H9 (cell line): ENCODE results near the gene TMEM183A. TPM values are rescaled to one million over a fixed set of nuclear protein-coding genes. Genes with fewer than 3 reads are reported as not detected.

ENCODE experiments used
- DNase-seq: peaks from one replicate; pipeline ENCODE4 v3.0.0-alpha.2; 2017
- H2AFZ ChIP-seq: one replicate; pipeline ENCODE4 v1.6.1; 2013; ENCODE audit warnings: mild to moderate bottlenecking, low read length, control low read depth, moderate library complexity
- H2AK5ac ChIP-seq: 2 replicates; pipeline ENCODE4 v1.6.1; 2013; ENCODE audit warnings: low read length, control low read depth, mixed read lengths; ENCODE audit not compliant: insufficient read length
- H2BK120ac ChIP-seq: one replicate; pipeline ENCODE4 v1.6.1; 2013; ENCODE audit warnings: low read depth, mild to moderate bottlenecking, low read length, control low read depth, inconsistent platforms; ENCODE audit not compliant: poor library complexity, severe bottlenecking
- H2BK12ac ChIP-seq: 2 replicates; pipeline ENCODE4 v1.6.1; 2013; ENCODE audit warnings: low read length, control low read depth, mixed read lengths, low read depth; ENCODE audit not compliant: insufficient read length
- H2BK15ac ChIP-seq: 2 replicates; pipeline ENCODE4 v1.6.1; 2013; ENCODE audit warnings: low read depth, low read length, control low read depth
- H2BK20ac ChIP-seq: one replicate; pipeline ENCODE4 v1.6.1; 2013; ENCODE audit warnings: low read depth, mild to moderate bottlenecking, low read length, control low read depth, inconsistent platforms; ENCODE audit not compliant: poor library complexity, severe bottlenecking
- H2BK5ac ChIP-seq: 2 replicates; pipeline ENCODE4 v1.6.1; 2013; ENCODE audit warnings: low read length, control low read depth, mixed read lengths; ENCODE audit not compliant: insufficient read length
- H3K14ac ChIP-seq: 2 replicates; pipeline ENCODE4 v1.6.1; 2013; ENCODE audit warnings: low read length, control low read depth; ENCODE audit not compliant: insufficient read depth
- H3K18ac ChIP-seq: 2 replicates; pipeline ENCODE4 v1.6.1; 2013; ENCODE audit warnings: low read depth, mild to moderate bottlenecking, mixed read lengths, low read length, control low read depth; ENCODE audit not compliant: insufficient read length
- H3K23ac ChIP-seq: 2 replicates; pipeline ENCODE4 v1.6.1; 2013; ENCODE audit warnings: low read length, control low read depth, mixed read lengths, low read depth; ENCODE audit not compliant: insufficient read length
- H3K23me2 ChIP-seq: 2 replicates; pipeline ENCODE4 v1.6.1; 2013; ENCODE audit warnings: low read depth, mild to moderate bottlenecking, mixed read lengths, low read length, control low read depth; ENCODE audit not compliant: insufficient read length, poor library complexity, severe bottlenecking
- H3K27ac ChIP-seq: 2 replicates; pipeline ENCODE4 v1.5.1; 2013; ENCODE audit warnings: low read length, control low read depth, mixed read lengths, low read depth; ENCODE audit not compliant: insufficient read length
- H3K27me3 ChIP-seq: 2 replicates; pipeline ENCODE4 v1.6.1; 2013; ENCODE audit warnings: low read length, control low read depth, inconsistent platforms; ENCODE audit not compliant: insufficient read depth
- H3K4ac ChIP-seq: 2 replicates; pipeline ENCODE4 v1.6.1; 2013; ENCODE audit warnings: low read depth, mild to moderate bottlenecking, control low read depth, inconsistent platforms, low read length, moderate library complexity
- H3K4me1 ChIP-seq: 2 replicates; pipeline ENCODE4 v1.6.1; 2013; ENCODE audit warnings: low read length, control low read depth, inconsistent platforms; ENCODE audit not compliant: insufficient read depth
- H3K4me2 ChIP-seq: 2 replicates; pipeline ENCODE4 v1.6.1; 2013; ENCODE audit warnings: low read length, control low read depth, mixed read lengths; ENCODE audit not compliant: insufficient read length, insufficient read depth
- H3K56ac ChIP-seq: 2 replicates; pipeline ENCODE4 v1.6.1; 2013; ENCODE audit warnings: low read depth, mild to moderate bottlenecking, mixed read lengths, low read length, control low read depth; ENCODE audit not compliant: insufficient read length
- H3K79me1 ChIP-seq: 2 replicates; pipeline ENCODE4 v1.6.1; 2013; ENCODE audit warnings: low read depth, mild to moderate bottlenecking, moderate library complexity, low read length, control low read depth, inconsistent platforms; ENCODE audit not compliant: insufficient read depth, poor library complexity, severe bottlenecking
- H3K79me2 ChIP-seq: 2 replicates; pipeline ENCODE4 v1.6.1; 2013; ENCODE audit warnings: low read length, control low read depth, inconsistent platforms; ENCODE audit not compliant: insufficient read depth
- H3K9ac ChIP-seq: 2 replicates; pipeline ENCODE4 v1.6.1; 2013; ENCODE audit warnings: low read length, control low read depth, mixed read lengths; ENCODE audit not compliant: insufficient read length; ENCODE audit errors: extremely low read depth
- H3K9me3 ChIP-seq: one replicate; pipeline ENCODE4 v1.6.1; 2013; ENCODE audit warnings: low read depth, low read length, inconsistent platforms; ENCODE audit not compliant: control insufficient read depth
- H3T11ph ChIP-seq: one replicate; pipeline ENCODE4 v1.6.1; 2013; ENCODE audit warnings: mild to moderate bottlenecking, low read length, control low read depth, inconsistent platforms
- H4K20me1 ChIP-seq: one replicate; pipeline ENCODE4 v1.6.1; 2013; ENCODE audit not compliant: control insufficient read depth, insufficient read length, insufficient read depth
- H4K5ac ChIP-seq: 2 replicates; pipeline ENCODE4 v1.6.1; 2013; ENCODE audit warnings: low read depth, mild to moderate bottlenecking, mixed read lengths, low read length, control low read depth; ENCODE audit not compliant: insufficient read length
- H4K8ac ChIP-seq: replicated peaks from 2 replicates; pipeline ENCODE4 v1.6.1; 2013; ENCODE audit warnings: low read length, control low read depth, mixed read lengths, low read depth; ENCODE audit not compliant: insufficient read length
- H4K91ac ChIP-seq: 2 replicates; pipeline ENCODE4 v1.6.1; 2013; ENCODE audit warnings: low read depth, mild to moderate bottlenecking, moderate library complexity, mixed read lengths, low read length, control low read depth; ENCODE audit not compliant: insufficient read length
- H3K27ac Mint-ChIP-seq, 3 experiments: 2 replicates in 2 of 3; 3 replicates in 1 of 3; pipeline ENCODE4 v1.8.0; 2020 to 2021; ENCODE audit warnings: mixed read lengths in 3 of 3, mild to moderate bottlenecking in 1 of 3, moderate library complexity in 1 of 3
- H3K27me3 Mint-ChIP-seq: 2 replicates; pipeline ENCODE4 v1.8.0; 2021; ENCODE audit warnings: low read depth, mild to moderate bottlenecking, moderate library complexity, mixed read lengths
- H3K36me3 Mint-ChIP-seq, 3 experiments: 2 replicates in 2 of 3; 3 replicates in 1 of 3; pipeline ENCODE4 v1.8.0; 2020 to 2021; ENCODE audit warnings: low read depth in 3 of 3, mixed read lengths in 3 of 3; ENCODE audit not compliant: insufficient read depth in 1 of 3
- H3K4me1 Mint-ChIP-seq, 2 experiments: 2 replicates each; pipeline ENCODE4 v1.8.0; 2020; ENCODE audit warnings: mixed read lengths in 2 of 2
- H3K4me3 Mint-ChIP-seq, 2 experiments: 2 replicates in 1 of 2; 3 replicates in 1 of 2; pipeline ENCODE4 v1.8.0; 2020 to 2021; ENCODE audit warnings: mild to moderate bottlenecking in 2 of 2, mixed read lengths in 2 of 2, moderate library complexity in 1 of 2
- H3K9me3 Mint-ChIP-seq, 2 experiments: 2 replicates in 1 of 2; 3 replicates in 1 of 2; pipeline ENCODE4 v1.8.0; 2020; ENCODE audit warnings: mild to moderate bottlenecking in 2 of 2, mixed read lengths in 2 of 2, moderate library complexity in 1 of 2
- WGBS: extraction: QIAGEN DNeasy Blood & Tissue Kit; methylation state at CpG from one replicate; pipeline ENCODE4 v1.1.7; 2013; ENCODE audit warnings: missing lambda C conversion rate, low lambda C conversion rate, mixed read lengths; ENCODE audit not compliant: insufficient read length; ENCODE audit errors: extremely low coverage; 5-methylcytosine and 5-hydroxymethylcytosine counted together
- total RNA-seq: library from RNA; stranded (reverse); gene quantifications from 2 replicates; pipeline ENCODE4 v1.2.1, GENCODE V29; 2021
- TF ChIP-seq, protein P1 (sequence below): fragments of 200-600 bp; sonication (generic); conservative IDR thresholded peaks from 3 replicates; pipeline ENCODE4 v1.8.0; 2021; ENCODE audit warnings: antibody characterized with exemption, mild to moderate bottlenecking

The TMEM183A gene
- total RNA-seq, 1 experiment from 2014 or later: 93.4 TPM

DNA sequence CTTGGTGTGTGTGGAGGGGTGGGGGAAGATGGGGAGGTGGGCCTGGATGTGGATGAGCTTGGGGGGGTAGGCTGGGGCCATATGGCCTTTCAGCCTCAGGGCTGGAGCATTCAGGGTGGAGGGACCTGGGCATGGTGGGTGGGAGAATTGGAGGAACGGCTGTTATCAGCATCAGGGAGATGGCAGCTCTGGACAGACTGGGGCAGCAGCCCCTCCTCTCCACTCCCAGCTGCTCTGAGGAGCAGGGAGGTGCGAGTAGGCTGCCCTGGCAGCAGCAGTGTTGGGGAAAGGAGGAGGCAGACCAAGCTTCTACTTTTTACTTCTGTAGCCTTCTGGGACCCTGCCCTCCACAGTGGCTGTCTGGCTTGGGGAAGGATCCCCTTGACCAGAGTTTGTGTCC lies 29.4 kb downstream of the TMEM183A start:
- no peaks in the 10 kb centered on the region for H3K9me3 Mint-ChIP-seq
- Histone ChIP-seq H2AFZ (no peak overlapping the region), H2BK20ac (no peak overlapping the region), H2AK5ac (no peak overlapping the region), H2BK12ac (no peak overlapping the region), H3K4ac (no peak overlapping the region), H3K9me3 (no peaks in the 10 kb centered on the region), H4K20me1 (no peaks in the 10 kb centered on the region), H3K14ac (no peak overlapping the region), H4K5ac (no peak overlapping the region), H2BK120ac (no peak overlapping the region), H3K27ac (no peak overlapping the region), H3K4me2 (no peak overlapping the region), H2BK5ac (no peak overlapping the region), H3K79me2 (no peaks in the 10 kb centered on the region), H3K18ac (no peak overlapping the region), H3T11ph (no peak overlapping the region), H3K79me1 (no peaks in the 10 kb centered on the region), H4K8ac (no peak overlapping the region), H3K4me1 (peaks cover 7% of the 10 kb centered on the region; the same call in 1 of the 2 replicates), H3K9ac (no peak overlapping the region), H2BK15ac (no peak overlapping the region), H3K23me2 (no peaks in the 10 kb centered on the region), H3K27me3 (no peaks in the 10 kb centered on the region), H3K56ac (no peak overlapping the region), H3K23ac (no peak overlapping the region), H4K91ac (no peak overlapping the region)
- peaks cover 3% of the 10 kb centered on the region for H3K27me3 Mint-ChIP-seq
- TF ChIP-seq, protein P1, sequence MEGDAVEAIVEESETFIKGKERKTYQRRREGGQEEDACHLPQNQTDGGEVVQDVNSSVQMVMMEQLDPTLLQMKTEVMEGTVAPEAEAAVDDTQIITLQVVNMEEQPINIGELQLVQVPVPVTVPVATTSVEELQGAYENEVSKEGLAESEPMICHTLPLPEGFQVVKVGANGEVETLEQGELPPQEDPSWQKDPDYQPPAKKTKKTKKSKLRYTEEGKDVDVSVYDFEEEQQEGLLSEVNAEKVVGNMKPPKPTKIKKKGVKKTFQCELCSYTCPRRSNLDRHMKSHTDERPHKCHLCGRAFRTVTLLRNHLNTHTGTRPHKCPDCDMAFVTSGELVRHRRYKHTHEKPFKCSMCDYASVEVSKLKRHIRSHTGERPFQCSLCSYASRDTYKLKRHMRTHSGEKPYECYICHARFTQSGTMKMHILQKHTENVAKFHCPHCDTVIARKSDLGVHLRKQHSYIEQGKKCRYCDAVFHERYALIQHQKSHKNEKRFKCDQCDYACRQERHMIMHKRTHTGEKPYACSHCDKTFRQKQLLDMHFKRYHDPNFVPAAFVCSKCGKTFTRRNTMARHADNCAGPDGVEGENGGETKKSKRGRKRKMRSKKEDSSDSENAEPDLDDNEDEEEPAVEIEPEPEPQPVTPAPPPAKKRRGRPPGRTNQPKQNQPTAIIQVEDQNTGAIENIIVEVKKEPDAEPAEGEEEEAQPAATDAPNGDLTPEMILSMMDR: no peak
- H3K27ac Mint-ChIP-seq: peak overlapping the region in 1 of 3 experiments; percentile 88; a peak in 2 of 7 replicates
- no peak overlapping the region for H3K4me3 Mint-ChIP-seq
- DNase-seq: no peak
- WGBS: no CpG with 5 or more reads among the region's 2 CpGs
- peaks cover 1 to 11% (median 2%) of the 10 kb centered on the region in 3 experiments; a peak in 4 of 7 replicates for H3K36me3 Mint-ChIP-seq
- peaks cover 24 to 32% of the 10 kb centered on the region in 2 experiments for H3K4me1 Mint-ChIP-seq
